CD14-positive monocyte (primary cell): Measurements from ENCODE around the gene AMZ1. TPM values are rescaled to one million over a fixed set of nuclear protein-coding genes. Genes with fewer than 3 reads are reported as not detected.
A peak's percentile ranks its signal among the peaks of the same experiment; 100 is the strongest.

ENCODE experiments used
- DNase-seq, 3 donors: peaks; one replicate each; pipeline ENCODE4 v3.0.0-alpha.2; 2011 to 2022
- H2AFZ ChIP-seq: 2 replicates; pipeline ENCODE4 v1.6.0; 2012; ENCODE audit warnings: mild to moderate bottlenecking, low read depth, low read length, inconsistent platforms; ENCODE audit not compliant: insufficient read depth, poor library complexity, severe bottlenecking
- H3K27ac ChIP-seq, 2 donors: 1 replicate in 1 of 2; 2 replicates in 1 of 2; pipeline ENCODE4 v1.5.1; 2012 to 2013; ENCODE audit warnings: low read length in 2 of 2, control low read depth in 1 of 2, inconsistent platforms in 1 of 2, low read depth in 1 of 2, mild to moderate bottlenecking in 1 of 2
- H3K27me3 ChIP-seq, 2 donors: one replicate each; pipeline versions ENCODE4 v1.6.0 to v1.6.1; 2011 to 2013; ENCODE audit warnings: low read length in 2 of 2; ENCODE audit not compliant: control insufficient read depth in 2 of 2, insufficient read depth in 2 of 2
- H3K36me3 ChIP-seq, 2 donors: replicated peaks in 1 of 2; 1 replicate in 1 of 2; 2 replicates in 1 of 2; pipeline versions ENCODE4 v1.5.1 to v1.6.1; 2012 to 2013; ENCODE audit warnings: low read length in 2 of 2, control low read depth in 1 of 2, inconsistent platforms in 1 of 2, mild to moderate bottlenecking in 1 of 2; ENCODE audit not compliant: insufficient read depth in 2 of 2, control insufficient read depth in 1 of 2
- H3K4me1 ChIP-seq, 2 donors: 1 replicate in 1 of 2; 2 replicates in 1 of 2; pipeline versions ENCODE4 v1.5.1 to v1.6.1; 2012 to 2013; ENCODE audit warnings: low read length in 2 of 2, control low read depth in 1 of 2, inconsistent platforms in 1 of 2, mild to moderate bottlenecking in 1 of 2, moderate library complexity in 1 of 2; ENCODE audit not compliant: insufficient read depth in 2 of 2, control insufficient read depth in 1 of 2
- H3K4me2 ChIP-seq: replicated peaks from 2 replicates; pipeline ENCODE3; 2012; ENCODE audit warnings: low read length, moderate library complexity, mild to moderate bottlenecking; ENCODE audit not compliant: poor library complexity, severe bottlenecking; ENCODE audit errors: extremely low read depth
- H3K4me3 ChIP-seq, 3 experiments: fragments of 200-600 bp in 1 of 3; sonication (generic) in 1 of 3; replicated peaks in 1 of 3; 1 replicate in 2 of 3; 2 replicates in 1 of 3; pipeline ENCODE4 v1.5.1; 2011 to 2013; ENCODE audit warnings: low read length in 3 of 3, mild to moderate bottlenecking in 3 of 3, control low read depth in 2 of 3, low read depth in 2 of 3, inconsistent platforms in 1 of 3, moderate library complexity in 1 of 3
- H3K79me2 ChIP-seq: 2 replicates; pipeline ENCODE4 v1.6.0; 2012; ENCODE audit warnings: mild to moderate bottlenecking, control low read depth, inconsistent platforms, low read length, moderate library complexity; ENCODE audit not compliant: insufficient read depth
- H3K9ac ChIP-seq: 2 replicates; pipeline ENCODE4 v1.6.0; 2017; ENCODE audit warnings: low read length, mild to moderate bottlenecking; ENCODE audit not compliant: insufficient read depth, poor library complexity, severe bottlenecking
- H3K9me3 ChIP-seq, 2 donors: replicated peaks in 1 of 2; 1 replicate in 1 of 2; 2 replicates in 1 of 2; pipeline versions ENCODE4 v1.5.1 to v1.6.1; 2012 to 2013; ENCODE audit warnings: low read length in 2 of 2, control low read depth in 1 of 2; ENCODE audit not compliant: control insufficient read depth in 1 of 2, insufficient read depth in 1 of 2
- H4K20me1 ChIP-seq: 2 replicates; pipeline ENCODE4 v1.6.0; 2012; ENCODE audit warnings: mild to moderate bottlenecking, low read length, control low read depth, moderate library complexity; ENCODE audit not compliant: insufficient read depth
- H3K27ac Mint-ChIP-seq, 7 donors: one replicate each; pipeline ENCODE4 v1.8.0; 2020; ENCODE audit warnings: mild to moderate bottlenecking in 7 of 7, mixed read lengths in 7 of 7, moderate library complexity in 6 of 7, inconsistent platforms in 2 of 7
- H3K27me3 Mint-ChIP-seq, 3 donors: one replicate each; pipeline ENCODE4 v1.8.0; 2021 to 2022; ENCODE audit warnings: low read depth in 3 of 3, mild to moderate bottlenecking in 3 of 3, mixed read lengths in 3 of 3, moderate library complexity in 3 of 3, inconsistent platforms in 1 of 3
- H3K36me3 Mint-ChIP-seq, 2 donors: one replicate each; pipeline ENCODE4 v1.8.0; 2020; ENCODE audit warnings: mixed read lengths in 2 of 2, inconsistent platforms in 1 of 2, mild to moderate bottlenecking in 1 of 2
- H3K4me1 Mint-ChIP-seq: one replicate; pipeline ENCODE4 v1.8.0; 2020; ENCODE audit warnings: mild to moderate bottlenecking, mixed read lengths
- H3K4me3 Mint-ChIP-seq, 2 donors: one replicate each; pipeline ENCODE4 v1.8.0; 2020; ENCODE audit warnings: mild to moderate bottlenecking in 2 of 2, mixed read lengths in 2 of 2, moderate library complexity in 1 of 2
- H3K9me3 Mint-ChIP-seq, 7 donors: one replicate each; pipeline ENCODE4 v1.8.0; 2020 to 2022; ENCODE audit warnings: mixed read lengths in 7 of 7, mild to moderate bottlenecking in 6 of 7, moderate library complexity in 6 of 7, inconsistent platforms in 2 of 7
- CTCF ChIP-seq: fragments of 200-600 bp; IDR thresholded peaks from one replicate; pipeline ENCODE4 v1.8.0; 2022; ENCODE audit warnings: antibody characterized with exemption, mild to moderate bottlenecking
- WGBS: methylation state at CpG from one replicate; pipeline ENCODE4 v1.1.5; 2013; ENCODE audit warnings: missing lambda C conversion rate; ENCODE audit not compliant: insufficient coverage; 5-methylcytosine and 5-hydroxymethylcytosine counted together
- intact Hi-C, 2 donors: fragments of 100-400 bp; cut with micrococcal nuclease; formaldehyde crosslinking; loops; one replicate each; pipeline versions ENCODE4 v1.15.0 to v1.15.1; 2023
- polyA plus RNA-seq, 3 donors: library from polyadenylated mRNA; depleted of rRNA in 1 of 3; unstranded in 2 of 3; stranded (reverse) in 1 of 3; fragments of 300-500 nt in 2 of 3; fragments of >200 nt in 1 of 3; fragmentation: Illumina TruSeq in 2 of 3; gene quantifications; 1 replicate in 2 of 3; 2 replicates in 1 of 3; pipeline ENCODE4 v1.2.3, GENCODE V29; 2012 to 2021

AMZ1 gene
- polyA plus RNA-seq, 3 donors = 0.09 to 0.25 (median 0.14) TPM

DNA sequence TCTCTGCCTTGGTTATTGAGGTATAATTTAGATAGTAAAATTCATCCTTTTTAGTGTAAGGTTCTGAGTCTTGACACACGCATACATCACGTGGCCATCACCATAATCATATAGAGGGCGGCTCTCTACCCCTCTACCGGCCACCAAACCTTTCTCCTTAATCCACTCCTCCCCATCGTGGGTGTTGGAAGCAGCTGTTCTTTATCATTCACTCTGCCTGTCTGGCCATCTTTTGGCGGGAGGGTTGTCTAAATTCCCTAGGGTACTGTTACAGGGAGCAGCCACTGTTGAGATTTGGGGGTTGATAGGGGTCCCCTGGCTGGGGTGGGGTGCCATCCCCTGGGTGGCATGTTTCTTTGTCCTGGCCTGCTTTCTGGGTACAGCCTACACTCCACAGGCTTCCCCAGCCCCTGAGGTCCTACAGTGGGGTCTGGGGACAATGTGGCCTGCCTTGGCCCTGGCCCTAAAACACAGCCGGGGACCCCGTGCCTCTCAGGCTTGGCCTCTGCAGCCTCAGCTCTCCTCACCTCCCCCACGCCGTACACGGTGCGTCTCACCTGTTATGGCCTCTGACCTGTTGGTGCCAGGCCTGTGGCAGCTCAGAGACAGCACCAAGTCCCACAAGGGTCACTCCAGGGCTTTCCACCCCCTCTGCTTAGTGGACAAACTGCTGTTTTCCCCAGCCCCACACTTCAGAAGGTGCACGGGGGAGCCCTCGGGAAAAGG is 17.5 kb downstream of the AMZ1 start:
- Histone ChIP-seq H3K36me3 (no peaks in the 10 kb centered on the region), H3K9me3 (no peaks in the 10 kb centered on the region), H3K4me3 (no peak overlapping the region), H3K79me2 (no peaks in the 10 kb centered on the region), H3K9ac (no peak overlapping the region), H3K4me2 (no peak overlapping the region), H3K27me3 (peaks cover 0 to 6% of the 10 kb centered on the region in 2 donors), H3K4me1 (peaks cover 11 to 12% of the 10 kb centered on the region in 2 donors), H4K20me1 (no peaks in the 10 kb centered on the region), H2AFZ (no peak overlapping the region), H3K27ac (no peak overlapping the region)
- Mint-ChIP-seq H3K27me3 (peaks cover 13 to 36% (median 20%) of the 10 kb centered on the region in 3 donors), H3K4me1 (peaks cover 6% of the 10 kb centered on the region), H3K27ac (peak overlapping the region in 1 of 7 donors; percentile 33), H3K4me3 (no peak overlapping the region), H3K36me3 (no peaks in the 10 kb centered on the region), H3K9me3 (peaks cover 0 to 3% (median 0%) of the 10 kb centered on the region in 7 donors)
- DNase-seq = no peak
- no peak for TF ChIP-seq CTCF
- intact Hi-C loops = loop anchor here in 1 of 2 donors (5.0 kb wide), 1 partner anchor 33 kb away; no protein-coding TSS in a partner anchor
- WGBS = 100% methylated on average over 5 of the region's 14 CpGs

DNA sequence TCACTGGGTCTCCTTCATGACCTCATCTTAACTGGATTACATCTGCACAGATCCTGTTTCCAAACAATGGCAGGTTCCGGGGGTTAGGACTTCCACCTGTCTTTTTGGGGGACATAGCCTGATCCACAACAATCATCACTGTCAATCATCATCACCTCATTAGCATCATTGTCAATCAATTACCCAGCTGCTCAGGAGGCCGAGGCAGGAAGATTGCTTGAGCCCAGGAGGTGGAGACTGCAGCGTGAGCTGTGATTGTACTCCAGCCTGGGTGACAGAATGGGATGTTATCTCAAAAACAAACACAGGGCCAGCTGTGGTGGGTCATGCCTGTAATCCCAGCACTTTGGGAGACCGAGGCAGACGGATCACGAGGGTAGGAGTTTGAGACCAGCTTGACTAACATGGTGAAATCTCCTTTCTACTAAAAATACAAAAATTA is 18.7 kb downstream of the AMZ1 start:
- Histone ChIP-seq H3K4me1 (peaks cover 18 to 20% of the 10 kb centered on the region in 2 donors), H3K4me3 (no peak overlapping the region), H2AFZ (no peak overlapping the region), H3K9me3 (no peaks in the 10 kb centered on the region), H3K27ac (no peak overlapping the region), H3K79me2 (no peaks in the 10 kb centered on the region), H4K20me1 (no peaks in the 10 kb centered on the region), H3K9ac (no peak overlapping the region), H3K4me2 (no peak overlapping the region), H3K27me3 (peaks cover 0 to 6% of the 10 kb centered on the region in 2 donors), H3K36me3 (no peaks in the 10 kb centered on the region)
- DNase-seq = no peak
- peaks cover 0 to 2% of the 10 kb centered on the region in 2 donors for H3K36me3 Mint-ChIP-seq
- WGBS = 40% methylated on average over 2 of the region's 6 CpGs
- intact Hi-C loops = loop anchor here in 1 of 2 donors (5.0 kb wide), 1 partner anchor 34 kb away; no protein-coding TSS in a partner anchor
- no peak overlapping the region for H3K27ac Mint-ChIP-seq
- peaks cover 15% of the 10 kb centered on the region for H3K4me1 Mint-ChIP-seq
- H3K4me3 Mint-ChIP-seq = no peak overlapping the region
- TF ChIP-seq CTCF = no peak
- peaks cover 0 to 4% (median 1%) of the 10 kb centered on the region in 7 donors for H3K9me3 Mint-ChIP-seq
- H3K27me3 Mint-ChIP-seq = peaks cover 11 to 34% (median 19%) of the 10 kb centered on the region in 3 donors
